ENCODE measurements around the gene MYO5A. TPM values are rescaled to one million over a fixed set of nuclear protein-coding genes. Genes with fewer than 3 reads are reported as not detected.
"Not testable (repeated sequence)": the region's sequence is repeated elsewhere in the genome, so short reads cannot be mapped to it uniquely, and the experiment has no call there.

MYO5A gene
- total RNA-seq, 1 donor from 2014 or later: 19.8 TPM

GRCh38 chr15:52448011-52448890, 80.4 kb downstream of the MYO5A start:
- H3K27ac Mint-ChIP-seq: no peak overlapping the region
- intact Hi-C loops (cut with micrococcal nuclease): no loop called here
- no peaks in the 10 kb centered on the region for H3K27me3 Mint-ChIP-seq
- H3K4me3 Mint-ChIP-seq: no peak overlapping the region
- no peaks in the 10 kb centered on the region for H3K9me3 Mint-ChIP-seq
- no peak for DNase-seq
- H3K4me1 Mint-ChIP-seq: peaks cover 4% of the 10 kb centered on the region
- peaks cover 1% of the 10 kb centered on the region for H3K36me3 Mint-ChIP-seq (ENCODE audit: low read depth)

- Mint-ChIP-seq H3K27me3 (no peaks in the 10 kb centered on the region), H3K4me3 (no peak overlapping the region), H3K9me3 (no peaks in the 10 kb centered on the region), H3K27ac (no peak overlapping the region), H3K36me3 (ENCODE audit: low read depth) (no peaks in the 10 kb centered on the region), H3K4me1 (peaks cover 14% of the 10 kb centered on the region)
- intact Hi-C loops (cut with micrococcal nuclease): no loop called here
- no peak for DNase-seq
Observed at GRCh38 chr15:52445954-52446353, 82.7 kb downstream of the MYO5A start.

GRCh38 chr15:52445553-52445952, 83.1 kb downstream of the MYO5A start:
- Mint-ChIP-seq H3K36me3 (ENCODE audit: low read depth) (no peaks in the 10 kb centered on the region), H3K27ac (no peak overlapping the region), H3K27me3 (no peaks in the 10 kb centered on the region), H3K4me3 (no peak overlapping the region), H3K4me1 (peaks cover 18% of the 10 kb centered on the region), H3K9me3 (no peaks in the 10 kb centered on the region)
- intact Hi-C loops (cut with micrococcal nuclease): no loop called here
- DNase-seq: no peak

GRCh38 chr15:52443205-52443604, 85.5 kb downstream of the MYO5A start:
- DNase-seq; H3K4me3 Mint-ChIP-seq; H3K9me3 Mint-ChIP-seq; H3K36me3 Mint-ChIP-seq (ENCODE audit: low read depth); H3K27ac Mint-ChIP-seq; intact Hi-C loops (cut with micrococcal nuclease); H3K27me3 Mint-ChIP-seq: not testable (repeated sequence)
- peaks cover 26% of the 10 kb centered on the region for H3K4me1 Mint-ChIP-seq

- intact Hi-C loops (cut with micrococcal nuclease): no loop called here
- no peak overlapping the region for H3K27ac Mint-ChIP-seq
Observed at GRCh38 chr15:52441841-52442240, 86.8 kb downstream of the MYO5A start.

GRCh38 chr15:52440946-52441345, 87.7 kb downstream of the MYO5A start:
- no peak for DNase-seq
- H3K4me3 Mint-ChIP-seq: no peak overlapping the region
- H3K27ac Mint-ChIP-seq: no peak overlapping the region
- intact Hi-C loops (cut with micrococcal nuclease): no loop called here
- no peaks in the 10 kb centered on the region for H3K27me3 Mint-ChIP-seq
- H3K4me1 Mint-ChIP-seq: peaks cover 30% of the 10 kb centered on the region
- H3K9me3 Mint-ChIP-seq: no peaks in the 10 kb centered on the region
- H3K36me3 Mint-ChIP-seq (ENCODE audit: low read depth): no peaks in the 10 kb centered on the region

More at GRCh38 chr15:52441841-52442240, 86.8 kb downstream of the MYO5A start:
- DNase-seq: no peak
- no peak overlapping the region for H3K4me3 Mint-ChIP-seq
- no peaks in the 10 kb centered on the region for H3K27me3 Mint-ChIP-seq
- H3K9me3 Mint-ChIP-seq: no peaks in the 10 kb centered on the region
- peaks cover 30% of the 10 kb centered on the region for H3K4me1 Mint-ChIP-seq
- no peaks in the 10 kb centered on the region for H3K36me3 Mint-ChIP-seq (ENCODE audit: low read depth)

- H3K27ac Mint-ChIP-seq: no peak overlapping the region
- peaks cover 30% of the 10 kb centered on the region for H3K4me1 Mint-ChIP-seq
- no peak overlapping the region for H3K4me3 Mint-ChIP-seq
- intact Hi-C loops (cut with micrococcal nuclease): no loop called here
- H3K9me3 Mint-ChIP-seq: no peaks in the 10 kb centered on the region
- no peak for DNase-seq
- no peaks in the 10 kb centered on the region for H3K36me3 Mint-ChIP-seq (ENCODE audit: low read depth)
- H3K27me3 Mint-ChIP-seq: no peaks in the 10 kb centered on the region
Observed at GRCh38 chr15:52440414-52440813, 88.3 kb downstream of the MYO5A start.

GRCh38 chr15:52439470-52439869, 89.2 kb downstream of the MYO5A start:
- Mint-ChIP-seq H3K4me1 (peaks cover 27% of the 10 kb centered on the region), H3K27ac (no peak overlapping the region), H3K4me3 (no peak overlapping the region), H3K36me3 (ENCODE audit: low read depth) (no peaks in the 10 kb centered on the region), H3K27me3 (no peaks in the 10 kb centered on the region), H3K9me3 (no peaks in the 10 kb centered on the region)
- intact Hi-C loops (cut with micrococcal nuclease): no loop called here
- no peak for DNase-seq

- intact Hi-C loops (cut with micrococcal nuclease); H3K27ac Mint-ChIP-seq; H3K27me3 Mint-ChIP-seq; H3K36me3 Mint-ChIP-seq (ENCODE audit: low read depth); H3K4me3 Mint-ChIP-seq; DNase-seq; H3K9me3 Mint-ChIP-seq: not testable (repeated sequence)
- peaks cover 27% of the 10 kb centered on the region for H3K4me1 Mint-ChIP-seq
Observed at GRCh38 chr15:52439042-52439441, 89.6 kb downstream of the MYO5A start.

GRCh38 chr15:52438047-52438446, 90.6 kb downstream of the MYO5A start:
- Mint-ChIP-seq H3K27ac (no peak overlapping the region), H3K4me1 (peaks cover 27% of the 10 kb centered on the region), H3K36me3 (ENCODE audit: low read depth) (no peaks in the 10 kb centered on the region), H3K4me3 (no peak overlapping the region), H3K27me3 (no peaks in the 10 kb centered on the region), H3K9me3 (no peaks in the 10 kb centered on the region)
- DNase-seq: no peak
- intact Hi-C loops (cut with micrococcal nuclease): no loop called here

GRCh38 chr15:52437646-52438045, 91.0 kb downstream of the MYO5A start:
- Mint-ChIP-seq H3K27me3 (no peaks in the 10 kb centered on the region), H3K27ac (no peak overlapping the region), H3K9me3 (no peaks in the 10 kb centered on the region), H3K4me3 (no peak overlapping the region), H3K4me1 (peaks cover 26% of the 10 kb centered on the region), H3K36me3 (ENCODE audit: low read depth) (peaks cover 1% of the 10 kb centered on the region)
- DNase-seq: no peak
- intact Hi-C loops (cut with micrococcal nuclease): no loop called here

GRCh38 chr15:52436981-52437380, 91.7 kb downstream of the MYO5A start:
- H3K27ac Mint-ChIP-seq: no peak overlapping the region
- H3K4me3 Mint-ChIP-seq: no peak overlapping the region
- intact Hi-C loops (cut with micrococcal nuclease): no loop called here
- H3K4me1 Mint-ChIP-seq: peaks cover 25% of the 10 kb centered on the region
- H3K36me3 Mint-ChIP-seq (ENCODE audit: low read depth): peaks cover 2% of the 10 kb centered on the region
- no peaks in the 10 kb centered on the region for H3K27me3 Mint-ChIP-seq
- no peaks in the 10 kb centered on the region for H3K9me3 Mint-ChIP-seq
- DNase-seq: no peak

GRCh38 chr15:52434885-52435284, 93.8 kb downstream of the MYO5A start:
- intact Hi-C loops (cut with micrococcal nuclease): no loop called here
- no peak overlapping the region for H3K4me3 Mint-ChIP-seq
- H3K36me3 Mint-ChIP-seq (ENCODE audit: low read depth): peaks cover 4% of the 10 kb centered on the region
- H3K9me3 Mint-ChIP-seq: no peaks in the 10 kb centered on the region
- H3K4me1 Mint-ChIP-seq: peaks cover 11% of the 10 kb centered on the region
- H3K27me3 Mint-ChIP-seq: no peaks in the 10 kb centered on the region
- no peak for DNase-seq
- no peak overlapping the region for H3K27ac Mint-ChIP-seq

- Mint-ChIP-seq H3K27me3 (no peaks in the 10 kb centered on the region), H3K4me1 (peaks cover 7% of the 10 kb centered on the region), H3K4me3 (no peak overlapping the region), H3K27ac (no peak overlapping the region), H3K9me3 (no peaks in the 10 kb centered on the region), H3K36me3 (ENCODE audit: low read depth) (peaks cover 11% of the 10 kb centered on the region)
- intact Hi-C loops (cut with micrococcal nuclease): no loop called here
- no peak for DNase-seq
Observed at GRCh38 chr15:52428297-52428696, 100.4 kb downstream of the MYO5A start.

- no peak overlapping the region for H3K4me3 Mint-ChIP-seq
- peaks cover 13% of the 10 kb centered on the region for H3K36me3 Mint-ChIP-seq (ENCODE audit: low read depth)
- DNase-seq: no peak
- H3K9me3 Mint-ChIP-seq: no peaks in the 10 kb centered on the region
- no peaks in the 10 kb centered on the region for H3K27me3 Mint-ChIP-seq
- intact Hi-C loops (cut with micrococcal nuclease): no loop called here
- no peak overlapping the region for H3K27ac Mint-ChIP-seq
- H3K4me1 Mint-ChIP-seq: peaks cover 7% of the 10 kb centered on the region
Observed at GRCh38 chr15:52427804-52428203, 100.9 kb downstream of the MYO5A start.

Measured in activated CD4-positive, alpha-beta T cell treated with anti-CD3 and anti-CD28 coated beads, Interleukin-2, amount 10 ng/mL, durations not matched to agents 24 days and 14 days (primary cell).